T-helper 17 cell (primary cell): ENCODE results near the gene WNT3. TPM values are rescaled to one million over a fixed set of nuclear protein-coding genes. Genes with fewer than 3 reads are reported as not detected.
A peak's percentile ranks its signal among the peaks of the same experiment; 100 is the strongest.
"Not testable (repeated sequence)": the region's sequence is repeated elsewhere in the genome, so short reads cannot be mapped to it uniquely, and the experiment has no call there.

Experiments
- ATAC-seq: fragments of 150-1000 bp; cut with Tn5 transposase; 2 replicates; pipeline ENCODE4 v1.10.0; 2021; ENCODE audit warnings: mild to moderate bottlenecking, moderate library complexity
- DNase-seq, 3 donors: peaks; one replicate each; pipeline versions ENCODE4 v3.0.0 to v3.0.0-alpha.2; 2020 to 2021
- H3K9me3 ChIP-seq: one replicate; pipeline ENCODE4 v1.7.0; 2013; ENCODE audit warnings: low read length, mild to moderate bottlenecking; ENCODE audit not compliant: control insufficient read depth, poor library complexity, severe bottlenecking
- H3K27ac Mint-ChIP-seq: one replicate; pipeline ENCODE4 v1.8.0; 2022; ENCODE audit warnings: mild to moderate bottlenecking, moderate library complexity, mixed read lengths
- H3K27me3 Mint-ChIP-seq: one replicate; pipeline ENCODE4 v1.8.0; 2022; ENCODE audit warnings: mixed read lengths
- H3K36me3 Mint-ChIP-seq: one replicate; pipeline ENCODE4 v1.8.0; 2022; ENCODE audit warnings: low read depth, mixed read lengths
- H3K4me1 Mint-ChIP-seq: one replicate; pipeline ENCODE4 v1.8.0; 2022; ENCODE audit warnings: mild to moderate bottlenecking, mixed read lengths
- H3K4me3 Mint-ChIP-seq: one replicate; pipeline ENCODE4 v1.8.0; 2022; ENCODE audit warnings: mild to moderate bottlenecking, moderate library complexity, mixed read lengths
- total RNA-seq, 4 donors: library from RNA in 2 of 4; stranded (reverse) in 2 of 4; gene quantifications; one replicate each; pipeline ENCODE4 v1.2.3 and lab custom pipeline; 2022 to 2026

The WNT3 gene
- total RNA-seq, 2 donors from 2014 or later, result not detected

- ATAC-seq (no peak), DNase-seq (no peak)
- no peaks in the 10 kb centered on the region for H3K9me3 ChIP-seq
- Mint-ChIP-seq H3K36me3 (peaks cover 10% of the 10 kb centered on the region), H3K27me3 (peaks cover 80% of the 10 kb centered on the region), H3K27ac (no peak overlapping the region), H3K4me3 (no peak overlapping the region), H3K4me1 (peaks cover 14% of the 10 kb centered on the region)
These were observed 30.0 kb upstream of the WNT3 start for GRCh38 chr17:46848534-46848933.

DNA sequence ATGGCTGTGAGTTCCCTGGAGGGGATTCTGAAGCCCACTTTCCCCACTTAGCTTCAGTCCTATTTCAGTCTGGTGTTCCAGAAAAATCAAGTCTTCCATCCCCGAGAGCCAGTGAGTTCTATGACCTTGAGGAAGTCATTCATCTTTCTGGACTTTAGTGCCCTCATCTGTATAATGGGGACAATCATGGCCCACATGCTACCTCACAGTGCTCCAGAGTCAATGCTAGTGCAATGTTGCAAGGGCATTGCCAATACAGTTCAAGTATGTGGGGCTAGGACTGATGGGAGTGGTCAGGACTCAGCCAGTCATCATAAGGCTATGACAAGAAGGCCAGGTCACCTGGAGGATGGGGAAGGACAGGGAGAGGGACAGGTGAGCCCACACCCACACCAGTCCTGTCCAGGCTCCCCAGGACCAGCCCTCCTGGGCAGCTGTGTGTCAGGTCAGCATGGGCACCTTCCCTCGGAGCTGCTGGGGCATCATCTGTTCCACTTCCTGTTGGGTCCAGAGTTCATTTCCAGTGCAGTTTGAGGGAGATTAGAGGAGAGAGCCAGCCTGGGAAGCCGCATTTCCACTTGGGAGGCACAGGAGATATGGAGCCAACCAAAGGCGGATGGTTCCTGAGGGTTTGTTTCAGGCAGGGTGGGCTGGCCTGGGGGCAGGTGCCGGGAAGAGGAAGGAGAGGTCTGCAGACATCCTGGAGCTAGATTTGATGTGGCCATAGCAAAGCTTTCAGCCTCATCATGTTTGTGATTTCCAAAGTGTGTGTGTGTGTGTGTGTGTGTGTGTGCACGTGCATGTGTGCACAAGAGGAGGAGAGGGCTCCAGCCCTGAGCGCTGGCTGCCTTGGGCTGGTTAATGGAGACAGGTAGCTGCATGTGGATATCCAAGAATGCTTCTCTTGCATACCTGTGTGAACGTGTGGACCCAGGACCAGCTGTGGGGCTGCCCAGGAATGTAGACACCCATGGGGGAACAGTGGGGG, 29.0 kb upstream of the WNT3 start:
- ATAC-seq (no peak), DNase-seq (no peak)
- Mint-ChIP-seq H3K4me3 (no peak overlapping the region), H3K27me3 (peaks cover 74% of the 10 kb centered on the region), H3K4me1 (peaks cover 12% of the 10 kb centered on the region), H3K36me3 (peaks cover 9% of the 10 kb centered on the region), H3K27ac (no peak overlapping the region)
- H3K9me3 ChIP-seq, result peaks cover 3% of the 10 kb centered on the region

DNA sequence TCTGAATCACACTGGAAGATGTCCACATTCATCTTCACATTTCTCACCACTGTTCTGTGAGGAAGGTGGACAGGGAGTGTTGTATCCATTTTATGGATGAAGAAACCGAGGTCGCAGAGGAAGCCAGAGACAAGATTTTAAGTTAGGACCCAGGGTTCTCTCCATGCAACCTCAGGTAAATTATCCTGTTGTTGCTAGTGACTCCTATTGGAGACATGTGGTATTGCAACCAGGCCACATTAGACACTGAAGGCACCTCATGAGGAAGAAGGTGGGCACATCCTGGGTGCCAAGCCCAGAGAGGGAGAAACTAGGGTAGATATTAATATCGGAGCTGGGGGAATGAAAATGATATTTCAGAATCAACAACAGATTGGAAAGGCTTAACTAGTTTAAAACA, 24.3 kb upstream of the WNT3 start:
- DNase-seq, result no peak

DNA sequence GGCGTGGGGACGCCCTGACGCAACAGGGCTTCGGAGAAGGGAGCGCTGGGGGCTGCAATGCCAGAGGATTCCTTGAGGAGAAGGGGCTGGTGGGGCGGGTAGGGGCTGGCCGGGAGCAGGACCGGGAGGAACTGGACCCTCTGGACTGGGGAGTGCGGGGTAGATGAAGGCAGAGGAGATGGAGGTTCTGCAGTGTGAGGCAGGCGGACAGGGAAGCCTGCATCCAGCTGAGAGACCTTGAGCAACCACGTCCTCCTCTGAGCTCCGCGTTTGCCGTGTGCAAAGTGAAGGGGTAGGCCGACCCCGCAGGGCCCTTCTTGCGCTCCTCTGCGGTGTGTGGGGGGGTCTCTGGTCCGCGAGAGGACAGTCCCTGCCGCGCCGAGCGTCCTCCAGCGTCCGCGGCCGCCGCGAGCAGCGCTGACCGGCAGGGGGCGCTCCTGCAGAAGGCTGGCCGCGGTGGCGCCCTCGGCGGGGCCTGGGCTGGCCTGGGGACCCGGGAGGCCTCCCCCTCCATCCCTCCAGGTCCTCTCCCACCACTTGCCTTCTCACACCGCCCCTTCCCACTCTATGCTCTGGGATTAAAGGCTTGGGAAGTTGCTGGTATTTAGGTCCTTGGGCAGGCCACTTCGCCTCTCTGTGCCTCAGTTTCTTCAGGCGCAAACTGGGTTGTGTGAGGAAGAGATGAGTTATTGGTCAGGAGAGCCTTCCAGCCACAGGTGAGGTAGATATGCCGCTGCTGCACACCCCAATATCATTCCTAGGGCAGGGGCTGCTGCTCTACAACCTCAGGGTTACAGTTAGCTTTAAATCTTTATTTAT, 23.3 kb upstream of the WNT3 start:
- Mint-ChIP-seq H3K4me3 (peak overlapping the region; percentile 52), H3K36me3 (peaks cover 2% of the 10 kb centered on the region), H3K27me3 (peaks cover 49% of the 10 kb centered on the region), H3K4me1 (peaks cover 3% of the 10 kb centered on the region), H3K27ac (no peak overlapping the region)
- H3K9me3 ChIP-seq, result peaks cover 3% of the 10 kb centered on the region
- no peak for ATAC-seq
- DNase-seq, result peak in 1 of 3 donors; percentile 33

More for the DNA sequence above, 24.3 kb upstream of the WNT3 start:
- Mint-ChIP-seq H3K4me1 (peaks cover 3% of the 10 kb centered on the region), H3K27me3 (peaks cover 54% of the 10 kb centered on the region), H3K4me3 (no peak overlapping the region), H3K27ac (no peak overlapping the region), H3K36me3 (peaks cover 5% of the 10 kb centered on the region)
- ATAC-seq, result no peak
- H3K9me3 ChIP-seq, result peaks cover 3% of the 10 kb centered on the region

GRCh38 chr17:46840596-46840995, 22.1 kb upstream of the WNT3 start:
- not testable (repeated sequence) for H3K4me1 Mint-ChIP-seq, ATAC-seq, H3K27ac Mint-ChIP-seq, H3K4me3 Mint-ChIP-seq, H3K36me3 Mint-ChIP-seq, DNase-seq, H3K9me3 ChIP-seq
- H3K27me3 Mint-ChIP-seq, result peaks cover 46% of the 10 kb centered on the region

- no peak overlapping the region for H3K4me3 Mint-ChIP-seq
- ATAC-seq, result no peak
- peaks cover 3% of the 10 kb centered on the region for H3K9me3 ChIP-seq
- H3K36me3 Mint-ChIP-seq, result no peaks in the 10 kb centered on the region
- DNase-seq, result no peak
- H3K27me3 Mint-ChIP-seq, result peaks cover 40% of the 10 kb centered on the region
- H3K27ac Mint-ChIP-seq, result no peak overlapping the region
- H3K4me1 Mint-ChIP-seq, result peaks cover 10% of the 10 kb centered on the region
These were observed 20.7 kb upstream of the WNT3 start for GRCh38 chr17:46839211-46839610.

GRCh38 chr17:46837521-46837920, 19.0 kb upstream of the WNT3 start:
- Mint-ChIP-seq H3K27me3 (peaks cover 40% of the 10 kb centered on the region), H3K4me3 (no peak overlapping the region), H3K36me3 (no peaks in the 10 kb centered on the region), H3K4me1 (peaks cover 10% of the 10 kb centered on the region), H3K27ac (no peak overlapping the region)
- DNase-seq (no peak), ATAC-seq (no peak)
- H3K9me3 ChIP-seq, result no peaks in the 10 kb centered on the region

DNA sequence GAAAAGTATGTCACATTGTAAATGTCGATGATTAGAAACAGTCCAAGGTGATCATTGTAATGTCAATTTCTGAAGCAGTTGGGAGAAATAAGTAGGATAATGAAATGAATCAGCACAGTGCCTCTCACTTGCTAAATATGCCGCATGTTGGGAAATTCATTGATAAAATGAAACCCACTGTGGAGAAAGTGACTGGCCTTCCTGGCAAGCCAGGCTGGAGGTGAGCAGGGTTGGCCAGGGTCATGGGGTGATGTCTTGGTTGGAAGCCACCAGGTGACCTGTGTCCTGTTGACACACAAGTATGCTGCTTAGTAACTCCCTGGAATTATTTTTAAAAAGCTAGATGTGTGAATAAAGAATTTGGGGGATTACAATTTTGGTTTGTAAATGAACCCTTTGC, 18.0 kb upstream of the WNT3 start:
- no peak for ATAC-seq
- Mint-ChIP-seq H3K27ac (peak overlapping the region; percentile 67), H3K36me3 (peaks cover 2% of the 10 kb centered on the region), H3K4me3 (no peak overlapping the region), H3K4me1 (peaks cover 12% of the 10 kb centered on the region), H3K27me3 (peaks cover 42% of the 10 kb centered on the region)
- DNase-seq, result no peak
- H3K9me3 ChIP-seq, result no peaks in the 10 kb centered on the region

- H3K4me3 Mint-ChIP-seq, result no peak overlapping the region
- peaks cover 2% of the 10 kb centered on the region for H3K36me3 Mint-ChIP-seq
- H3K9me3 ChIP-seq, result no peaks in the 10 kb centered on the region
- ATAC-seq, result no peak
- H3K27ac Mint-ChIP-seq, result no peak overlapping the region
- H3K27me3 Mint-ChIP-seq, result peaks cover 32% of the 10 kb centered on the region
- no peak for DNase-seq
- H3K4me1 Mint-ChIP-seq, result peaks cover 9% of the 10 kb centered on the region
These were observed 16.4 kb upstream of the WNT3 start for GRCh38 chr17:46834846-46835245.

DNA sequence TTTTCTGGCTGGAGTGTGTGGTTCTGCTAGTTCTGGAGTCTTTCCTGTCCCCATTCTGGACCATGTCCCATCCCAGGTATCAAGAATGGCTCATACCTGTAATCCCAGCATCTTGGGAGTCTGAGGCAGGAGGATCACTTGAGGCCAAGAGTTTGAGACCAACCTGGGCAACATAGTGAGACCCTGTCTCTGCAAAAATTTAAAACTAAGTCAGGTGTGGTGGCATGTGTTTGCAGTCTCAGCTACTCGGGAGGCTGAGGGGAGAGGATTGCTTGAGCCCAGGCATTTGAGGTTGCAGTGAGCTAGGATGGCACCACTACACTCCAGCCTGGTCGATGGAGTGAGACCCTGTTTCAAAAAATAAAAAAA, 15.3 kb upstream of the WNT3 start:
- Mint-ChIP-seq H3K4me3 (no peak overlapping the region), H3K27me3 (peaks cover 34% of the 10 kb centered on the region), H3K4me1 (peaks cover 9% of the 10 kb centered on the region), H3K27ac (no peak overlapping the region), H3K36me3 (peaks cover 2% of the 10 kb centered on the region)
- no peak for DNase-seq
- H3K9me3 ChIP-seq, result no peaks in the 10 kb centered on the region
- ATAC-seq, result no peak

- no peak for ATAC-seq
- Mint-ChIP-seq H3K4me3 (no peak overlapping the region), H3K27me3 (peaks cover 36% of the 10 kb centered on the region), H3K36me3 (peaks cover 2% of the 10 kb centered on the region), H3K27ac (no peak overlapping the region), H3K4me1 (peaks cover 9% of the 10 kb centered on the region)
- H3K9me3 ChIP-seq, result no peaks in the 10 kb centered on the region
- DNase-seq, result no peak
These were observed 14.7 kb upstream of the WNT3 start for GRCh38 chr17:46832945-46833839.

GRCh38 chr17:46832331-46832821, 13.9 kb upstream of the WNT3 start:
- H3K27ac Mint-ChIP-seq, result no peak overlapping the region
- H3K4me3 Mint-ChIP-seq, result no peak overlapping the region
- peaks cover 34% of the 10 kb centered on the region for H3K27me3 Mint-ChIP-seq
- ATAC-seq, result no peak
- peaks cover 4% of the 10 kb centered on the region for H3K36me3 Mint-ChIP-seq
- no peak for DNase-seq
- peaks cover 9% of the 10 kb centered on the region for H3K4me1 Mint-ChIP-seq
- H3K9me3 ChIP-seq, result no peaks in the 10 kb centered on the region
